Stimulated activated CD8-positive, alpha-beta memory T cell treated with anti-CD3 and anti-CD28 coated beads, Interleukin-2, amount 100 ng/mL, for 48 hours (primary cell): ENCODE measurements around the gene DOCK1.
A peak's percentile ranks its signal among the peaks of the same experiment; 100 is the strongest.
"Not testable (repeated sequence)": the region's sequence is repeated elsewhere in the genome, so short reads cannot be mapped to it uniquely, and the experiment has no call there.

Experiments used
- DNase-seq, 2 donors: peaks; one replicate each; pipeline ENCODE4 v3.0.0-alpha.2; 2020; ENCODE audit warnings: low read depth in 2 of 2

Gene DOCK1

DNA sequence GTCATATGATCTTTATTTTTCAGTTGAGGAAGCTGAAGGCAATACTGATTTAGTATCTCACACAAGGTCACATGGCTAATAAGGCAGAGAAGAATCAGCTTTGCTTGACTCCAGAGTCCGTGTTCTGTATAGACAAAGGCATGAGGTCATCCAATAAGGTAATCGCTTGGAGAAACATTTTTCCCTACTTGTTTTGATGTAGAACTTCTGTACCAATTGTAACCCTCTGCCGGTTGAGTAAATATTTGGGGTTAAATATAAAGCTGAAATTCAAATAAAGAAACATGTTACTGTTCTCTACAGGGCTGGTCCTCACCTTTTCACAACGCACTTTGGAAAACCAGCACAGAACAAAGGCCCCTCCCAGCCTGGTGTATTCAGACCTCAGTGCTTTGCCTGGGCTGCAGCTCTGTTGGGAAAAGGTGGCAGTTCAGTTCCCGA is 374.1 kb downstream of the DOCK1 start:
- no peak for DNase-seq

GRCh38 chr10:127280446-127280845 is 375.2 kb downstream of the DOCK1 start:
- DNase-seq = no peak

DNA sequence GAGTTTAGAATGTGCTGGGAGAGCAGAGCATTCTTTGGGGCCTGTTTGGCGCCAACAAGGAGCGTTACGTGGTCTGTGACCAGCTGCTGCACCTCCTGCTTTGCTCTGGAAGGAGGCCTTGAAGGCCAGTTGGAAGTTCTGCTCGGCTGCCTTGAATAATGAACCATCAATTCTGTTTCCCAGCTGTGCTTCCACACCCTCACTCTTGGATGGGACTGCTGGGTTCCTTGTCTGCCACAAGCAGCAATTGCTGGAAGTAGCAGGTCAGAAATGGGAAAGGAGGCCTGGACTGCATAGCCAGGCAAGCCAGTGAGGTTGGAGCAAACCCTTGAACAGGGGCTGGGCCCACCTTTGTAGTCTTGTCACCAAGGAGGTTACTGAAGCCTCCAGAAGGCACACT is 377.8 kb downstream of the DOCK1 start:
- DNase-seq = no peak

- DNase-seq = no peak
These were observed 378.3 kb downstream of the DOCK1 start for GRCh38 chr10:127283576-127283975.

DNA sequence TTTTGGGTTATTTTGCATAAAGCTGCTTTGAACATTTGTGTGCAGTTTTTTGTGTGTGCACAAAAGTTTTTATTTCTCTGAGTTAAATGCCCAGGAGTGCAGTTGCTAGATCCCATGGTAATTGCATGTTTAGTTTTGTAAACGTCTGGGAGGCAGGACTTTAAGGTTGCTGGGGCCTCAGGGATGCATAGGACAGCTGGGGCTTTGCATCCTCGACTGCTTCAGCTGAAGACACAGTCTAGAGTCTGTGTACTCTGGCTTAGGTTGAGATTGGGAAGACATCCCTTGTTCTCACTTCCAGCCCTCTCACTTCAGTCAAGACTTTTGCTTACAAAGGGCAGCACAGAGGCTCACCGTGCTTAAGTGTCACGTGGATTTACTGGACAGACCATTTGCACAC is 385.6 kb downstream of the DOCK1 start:
- no peak for DNase-seq

DNA sequence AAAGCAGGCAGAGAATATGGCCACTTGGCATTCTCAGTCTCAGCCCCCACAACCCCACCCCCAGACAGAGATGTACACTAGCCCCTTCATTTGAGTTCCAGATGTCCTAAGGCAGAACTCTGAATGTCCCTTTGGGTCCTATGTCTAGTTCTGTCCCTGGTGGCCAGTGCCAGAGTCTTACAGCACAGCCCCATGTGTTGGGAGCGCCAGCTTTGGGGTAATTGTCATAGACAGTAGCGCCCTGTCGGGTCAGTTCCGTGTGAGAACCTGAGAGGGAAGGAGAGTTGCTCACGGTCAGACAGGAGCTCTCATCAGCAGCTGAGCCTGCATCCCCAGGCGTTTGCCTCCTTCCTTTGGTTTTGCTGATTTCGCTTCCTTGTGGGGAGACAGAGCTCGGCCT is 386.1 kb downstream of the DOCK1 start:
- no peak for DNase-seq

GRCh38 chr10:127292888-127293287 is 387.7 kb downstream of the DOCK1 start:
- DNase-seq = no peak

- peak in 1 of 2 donors; percentile 17 for DNase-seq
These were observed 388.4 kb downstream of the DOCK1 start for GRCh38 chr10:127293640-127294039.

GRCh38 chr10:127296696-127297095 is 391.5 kb downstream of the DOCK1 start:
- no peak for DNase-seq

DNA sequence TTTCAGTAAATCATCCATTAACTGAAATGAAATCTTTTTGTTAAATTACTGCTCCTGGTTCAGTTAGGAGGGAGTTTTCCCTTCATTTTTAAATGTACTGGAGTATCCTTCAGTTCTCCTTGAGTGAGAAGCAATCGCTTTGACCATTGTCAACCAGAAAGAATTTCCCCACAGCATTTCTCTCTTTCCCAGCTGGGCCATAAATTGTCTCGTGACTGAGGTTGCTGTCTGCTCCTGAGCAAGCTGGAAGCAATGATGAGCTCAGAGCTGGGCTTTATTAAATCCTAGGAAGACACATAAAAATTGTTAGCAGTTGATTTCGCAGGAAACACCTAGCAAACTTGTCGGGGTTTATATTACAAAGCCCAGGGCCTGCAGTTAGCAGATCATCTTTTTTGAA is 393.2 kb downstream of the DOCK1 start:
- no peak for DNase-seq

- DNase-seq = not testable (repeated sequence)
These were observed 394.0 kb downstream of the DOCK1 start for GRCh38 chr10:127299192-127299591.

DNA sequence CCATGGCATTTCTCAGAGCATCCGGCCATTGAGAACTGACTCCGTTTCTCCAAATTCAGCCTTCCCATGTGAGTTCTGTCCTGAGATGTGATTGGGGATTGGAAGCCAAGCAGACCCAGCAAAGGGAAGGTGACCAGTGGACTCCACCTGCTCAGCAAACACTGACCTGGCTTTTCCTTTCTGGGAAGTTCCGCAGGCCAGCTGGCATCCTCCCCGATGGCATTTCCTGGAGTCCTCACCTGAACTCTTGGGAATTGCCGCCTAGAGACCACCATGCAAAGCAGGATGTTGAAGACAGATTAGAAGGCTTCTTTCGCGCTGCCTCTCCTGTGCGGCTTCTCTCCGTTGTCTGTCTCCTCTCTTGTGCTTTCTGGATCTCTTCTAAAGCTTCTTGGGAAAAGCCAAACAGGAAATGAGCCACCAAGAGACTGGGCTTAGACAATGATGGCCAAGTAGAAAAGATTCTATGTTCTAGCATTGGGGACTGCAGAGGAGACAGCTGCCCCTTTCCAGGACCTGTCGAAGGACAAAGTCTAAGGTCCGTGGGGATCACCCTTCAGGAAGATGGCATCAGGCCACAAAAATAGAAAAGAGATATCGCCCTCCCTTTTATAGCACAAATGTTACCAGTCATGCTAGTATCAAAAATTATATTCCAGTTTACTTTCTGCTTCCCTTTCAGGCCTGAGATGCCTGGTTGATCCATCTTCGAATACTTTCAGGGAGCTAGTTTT is 394.9 kb downstream of the DOCK1 start:
- DNase-seq = no peak

- DNase-seq = no peak
These were observed 395.7 kb downstream of the DOCK1 start for GRCh38 chr10:127300868-127301321.

GRCh38 chr10:127302343-127302742 is 397.1 kb downstream of the DOCK1 start:
- no peak for DNase-seq

- no peak for DNase-seq
These were observed 397.9 kb downstream of the DOCK1 start for GRCh38 chr10:127303105-127303504.

GRCh38 chr10:127303746-127304145 is 398.5 kb downstream of the DOCK1 start:
- no peak for DNase-seq

- DNase-seq = no peak
These were observed 401.3 kb downstream of the DOCK1 start for GRCh38 chr10:127306479-127306878.

GRCh38 chr10:127307338-127307737 is 402.1 kb downstream of the DOCK1 start:
- DNase-seq = no peak

DNA sequence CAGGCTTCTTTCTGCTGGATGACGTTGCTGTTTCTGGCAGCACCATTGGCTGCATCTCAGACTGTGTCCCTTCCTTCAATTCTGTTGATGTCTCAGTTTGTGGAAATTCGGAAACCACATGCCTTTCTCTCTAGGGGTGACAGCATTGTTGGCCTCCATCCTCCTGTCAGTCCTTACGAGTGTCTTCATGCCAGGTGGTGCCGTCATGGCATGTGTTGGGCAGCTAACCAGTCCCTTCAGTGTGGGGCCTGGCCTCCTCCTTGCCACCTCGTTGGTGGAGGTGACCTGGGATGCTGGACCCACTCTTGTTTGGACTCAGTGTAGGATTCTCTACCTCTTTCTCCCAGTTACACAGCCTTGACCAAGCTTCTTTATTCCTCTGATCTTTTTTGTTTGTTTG is 402.8 kb downstream of the DOCK1 start:
- DNase-seq = no peak

DNA sequence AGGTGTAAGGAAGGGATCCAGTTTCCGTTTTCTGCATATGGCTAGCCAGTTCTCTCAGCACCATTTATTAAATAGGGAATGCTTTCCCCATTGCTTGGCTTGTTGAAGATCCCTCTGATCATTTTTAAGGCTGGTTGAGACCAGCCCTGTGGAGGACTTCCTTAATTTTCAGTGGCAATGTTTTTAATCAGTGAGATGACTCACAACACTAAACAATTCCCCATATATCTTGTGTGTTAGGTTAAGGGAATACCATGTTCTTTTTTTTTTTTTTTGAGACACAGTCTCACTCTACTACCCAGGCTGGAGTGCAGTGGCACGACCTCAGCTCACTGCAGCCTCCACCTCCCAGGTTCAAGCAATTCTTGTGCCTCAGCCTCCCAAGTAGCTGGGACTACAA is 404.4 kb downstream of the DOCK1 start:
- not testable (repeated sequence) for DNase-seq

DNA sequence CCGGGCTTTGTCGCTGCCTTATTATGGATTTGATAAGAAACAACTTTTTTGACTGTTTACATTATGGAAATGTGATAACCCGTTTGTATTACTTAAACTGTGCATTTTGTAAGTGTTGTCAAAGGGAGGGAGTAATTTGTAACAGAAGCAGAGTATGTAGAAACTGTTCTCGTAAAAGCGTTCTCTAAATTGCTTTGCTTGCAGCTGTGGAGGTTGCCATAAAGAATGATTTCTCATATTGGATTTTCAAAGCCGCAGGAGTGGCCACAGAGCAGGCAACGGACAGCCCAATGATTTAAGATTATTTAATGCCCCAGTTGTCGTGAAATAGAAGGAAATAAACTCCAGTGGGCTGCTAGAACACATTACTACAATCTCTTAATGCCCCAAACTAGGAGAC is 405.2 kb downstream of the DOCK1 start:
- no peak for DNase-seq

DNA sequence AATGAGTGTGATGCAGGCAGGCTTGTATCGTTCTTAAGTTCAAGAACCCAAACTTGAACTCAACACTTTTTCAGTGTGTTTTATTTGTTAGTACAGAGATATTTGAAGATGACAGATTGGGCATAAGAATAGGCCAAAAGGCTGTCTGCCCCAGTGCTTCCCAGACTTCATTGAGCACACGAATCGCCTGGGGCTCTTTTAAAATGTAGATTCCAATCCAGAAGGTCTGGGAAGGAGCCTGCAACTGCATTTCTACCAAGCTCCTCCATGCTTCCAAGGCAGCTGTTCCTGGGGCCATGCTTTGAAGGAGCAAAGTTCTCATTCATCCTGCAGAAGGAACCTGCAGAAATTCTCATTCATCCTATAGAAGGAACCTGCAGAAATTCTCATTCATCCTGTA is 405.7 kb downstream of the DOCK1 start:
- no peak for DNase-seq

DNA sequence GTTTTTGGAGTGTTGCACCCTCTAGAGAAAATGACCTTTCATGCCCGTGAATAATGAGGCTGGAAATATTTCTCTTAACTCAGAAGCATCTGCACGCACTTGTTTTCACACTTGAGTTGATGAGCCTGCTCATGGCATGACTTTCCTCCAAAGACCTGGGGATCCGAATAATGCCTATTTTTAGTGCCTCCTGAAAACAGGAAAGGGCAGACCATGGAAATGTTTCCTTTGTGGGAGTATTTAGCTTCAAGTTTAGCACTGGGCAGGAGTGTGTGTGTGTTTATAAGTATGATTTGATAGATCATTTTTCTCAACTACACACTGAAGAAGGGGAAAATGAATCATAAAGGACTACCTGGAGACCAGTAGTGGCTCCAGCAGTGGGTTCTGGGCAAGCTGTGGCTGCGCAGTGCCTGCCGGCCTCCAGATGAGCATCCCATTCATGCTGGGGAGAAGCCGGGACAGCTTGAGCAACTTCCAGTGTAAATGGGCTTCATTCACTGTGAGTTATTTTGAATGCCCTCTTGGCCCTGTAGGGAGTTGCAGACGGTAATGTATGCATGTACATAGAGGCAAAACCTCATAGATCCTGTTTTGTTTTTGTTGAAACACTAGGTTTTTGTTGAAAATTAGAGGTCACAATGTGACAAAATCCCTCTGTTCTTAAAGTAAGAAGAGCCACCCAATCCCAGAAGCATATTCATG is 408.9 kb downstream of the DOCK1 start:
- no peak for DNase-seq
